HG02798 (cell line): ENCODE measurements around the gene FURIN.
A peak's percentile ranks its signal among the peaks of the same experiment; 100 is the strongest.
"Not testable (repeated sequence)": the region's sequence is repeated elsewhere in the genome, so short reads cannot be mapped to it uniquely, and the experiment has no call there.

ENCODE experiments used
- ATAC-seq: cut with Tn5 transposase; IDR thresholded peaks from one replicate; pipeline ENCODE4 v1.9.1; 2021; ENCODE audit warnings: mild to moderate bottlenecking; ENCODE audit not compliant: unreplicated experiment, poor library complexity

The FURIN gene

DNA sequence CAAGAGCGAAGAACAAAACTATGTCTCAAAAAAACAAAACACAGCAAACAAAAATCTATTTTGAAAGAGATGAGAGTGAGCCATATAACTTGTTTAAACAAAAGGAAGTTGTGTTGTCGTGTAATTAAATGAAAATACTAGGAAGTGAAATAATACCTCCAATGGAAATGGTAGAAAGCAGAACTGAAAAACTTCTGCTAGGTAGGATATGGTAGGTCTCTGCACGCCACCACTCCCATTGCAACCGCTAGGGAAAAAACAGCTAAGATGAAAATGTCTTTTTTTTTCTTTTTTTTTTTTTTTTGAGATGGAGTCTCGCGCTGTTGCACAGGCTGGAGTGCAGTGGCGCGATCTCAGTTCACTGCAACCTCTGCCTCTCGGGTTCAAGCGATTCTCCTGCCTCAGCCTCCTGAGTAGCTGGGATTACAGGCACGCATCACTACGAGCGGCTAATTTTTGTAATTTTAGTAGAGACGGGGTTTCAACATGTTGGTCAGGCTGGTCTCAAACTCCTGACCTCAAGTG is 28.8 kb downstream of the FURIN start:
- not testable (repeated sequence) for ATAC-seq

DNA sequence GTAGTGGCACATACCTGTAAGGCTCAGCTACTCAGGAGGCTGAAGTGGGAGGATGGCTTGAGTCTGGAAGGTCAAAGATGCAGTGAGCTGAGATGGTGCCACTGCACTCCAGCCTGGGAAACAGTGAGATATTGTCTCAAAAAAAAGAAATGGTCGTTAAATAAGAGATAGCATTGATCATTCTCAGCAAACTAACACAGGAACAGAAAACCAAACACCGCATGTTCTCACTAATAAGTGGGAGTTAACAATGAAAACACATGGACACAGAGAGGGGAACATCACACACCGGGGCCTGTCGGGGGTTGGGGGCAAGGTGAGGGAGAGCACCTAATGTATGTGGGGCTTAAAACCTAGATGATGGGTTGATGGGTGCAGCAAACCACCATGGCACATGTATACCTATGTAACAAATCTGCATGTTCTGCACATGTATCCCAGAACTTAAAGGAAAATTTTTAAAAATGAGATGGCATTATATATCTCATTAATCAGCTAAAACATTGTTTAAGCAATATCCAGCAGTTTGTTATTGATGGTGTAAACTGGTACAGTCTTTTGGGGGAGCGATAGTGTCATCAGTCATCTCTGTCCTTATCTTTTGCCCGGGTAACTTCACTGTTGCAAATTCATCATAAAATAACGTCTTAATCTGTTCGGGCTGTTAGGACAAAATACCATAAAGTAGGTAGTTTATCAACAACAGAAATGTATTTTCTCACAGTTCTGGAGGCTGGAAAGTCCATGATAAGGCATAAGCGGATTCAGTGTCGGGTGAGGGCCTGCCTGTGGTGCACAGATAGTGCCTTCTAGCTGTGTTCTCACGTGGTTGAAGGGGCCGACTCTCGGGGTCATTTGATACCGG is 33.0 kb downstream of the FURIN start:
- no peak for ATAC-seq

DNA sequence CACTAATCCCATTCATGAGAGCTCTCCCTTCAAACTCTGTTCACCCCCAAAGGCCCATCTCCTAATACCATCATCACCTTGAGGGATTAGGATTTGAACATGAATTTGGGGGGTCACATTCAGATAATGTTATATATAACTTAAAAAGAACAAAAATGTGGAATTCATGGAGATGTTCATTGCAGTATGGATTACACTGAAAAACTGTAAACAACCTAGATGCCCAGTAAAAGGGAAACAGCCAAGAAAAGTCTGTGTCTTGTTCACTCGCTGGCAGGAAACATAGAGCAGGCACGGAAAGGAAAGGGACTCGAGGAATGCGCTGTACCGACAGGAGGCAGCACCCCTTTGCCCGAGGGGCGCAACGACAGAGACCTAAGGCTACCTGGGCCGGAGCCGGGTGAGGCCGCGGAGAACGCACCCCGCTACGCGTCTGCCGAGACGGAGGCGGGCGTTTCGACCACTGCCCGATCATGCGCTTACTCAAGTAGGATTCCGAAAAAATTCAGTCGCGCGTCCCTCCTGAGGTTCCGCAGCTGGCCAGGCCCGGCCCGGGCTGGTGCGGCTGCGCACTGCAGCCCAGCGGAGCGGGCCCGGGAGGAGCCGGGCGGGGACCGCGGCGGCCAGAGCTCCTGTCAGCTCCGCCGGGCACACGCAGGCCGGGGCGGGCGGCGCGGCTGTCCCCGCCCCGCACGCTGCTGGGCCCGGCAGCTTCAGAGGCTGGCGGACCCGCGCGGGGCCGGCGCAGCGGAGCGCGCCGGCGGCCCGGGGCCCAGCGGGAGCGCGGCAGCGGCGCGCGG is 33.9 kb downstream of the FURIN start:
- peak; percentile 79 for ATAC-seq

DNA sequence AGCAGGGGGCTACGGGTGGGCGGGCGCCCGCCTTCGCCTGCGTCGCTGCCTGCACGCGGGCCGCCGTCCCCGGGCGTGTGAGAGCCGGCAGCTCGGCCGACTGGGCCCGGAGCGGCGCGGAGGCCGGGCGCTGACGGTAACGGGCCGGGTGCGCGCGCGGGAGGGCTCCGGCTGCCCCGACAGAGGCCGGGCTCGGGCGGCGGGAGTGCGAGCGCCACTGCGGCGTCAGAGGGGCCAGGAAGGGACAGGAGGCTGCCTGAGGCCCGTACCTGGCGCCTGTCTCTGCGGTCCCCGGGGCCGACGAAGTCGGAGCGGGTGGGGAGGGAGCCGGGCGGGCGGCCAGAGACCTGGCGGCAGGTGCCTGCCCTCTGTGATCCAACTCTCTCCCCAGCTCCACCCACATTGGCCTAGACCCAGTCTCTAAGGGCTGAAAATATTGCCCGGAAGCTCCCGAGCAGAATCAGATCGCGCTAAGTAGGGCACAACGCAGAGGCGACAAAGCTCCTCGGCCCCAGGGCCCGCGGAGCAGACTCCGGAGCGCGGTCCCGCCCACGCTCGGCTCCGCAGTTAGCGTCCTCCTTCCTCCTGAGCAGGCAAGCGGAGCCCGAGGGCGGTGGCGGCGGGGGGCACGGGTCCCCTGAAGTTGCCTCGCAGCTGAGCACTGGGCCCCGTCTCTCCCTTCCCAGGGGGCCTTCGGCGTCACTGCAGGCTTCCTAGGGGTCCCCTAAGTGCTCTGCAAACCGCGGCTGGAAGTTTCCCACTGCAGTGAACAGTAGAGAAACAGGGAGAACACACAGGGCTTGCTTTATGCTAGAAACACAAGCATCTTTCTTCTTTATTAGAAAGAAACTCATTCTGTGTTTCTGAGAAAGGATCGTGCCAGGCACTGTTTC is 34.7 kb downstream of the FURIN start, which contains the start of gene MAN2A2:
MAN2A2 (plus strand) TSS at position 463 of the 893 bp plus-strand sequence. CDS start 906 bp downstream, outside the sequence.
- peak; percentile 59 for ATAC-seq

DNA sequence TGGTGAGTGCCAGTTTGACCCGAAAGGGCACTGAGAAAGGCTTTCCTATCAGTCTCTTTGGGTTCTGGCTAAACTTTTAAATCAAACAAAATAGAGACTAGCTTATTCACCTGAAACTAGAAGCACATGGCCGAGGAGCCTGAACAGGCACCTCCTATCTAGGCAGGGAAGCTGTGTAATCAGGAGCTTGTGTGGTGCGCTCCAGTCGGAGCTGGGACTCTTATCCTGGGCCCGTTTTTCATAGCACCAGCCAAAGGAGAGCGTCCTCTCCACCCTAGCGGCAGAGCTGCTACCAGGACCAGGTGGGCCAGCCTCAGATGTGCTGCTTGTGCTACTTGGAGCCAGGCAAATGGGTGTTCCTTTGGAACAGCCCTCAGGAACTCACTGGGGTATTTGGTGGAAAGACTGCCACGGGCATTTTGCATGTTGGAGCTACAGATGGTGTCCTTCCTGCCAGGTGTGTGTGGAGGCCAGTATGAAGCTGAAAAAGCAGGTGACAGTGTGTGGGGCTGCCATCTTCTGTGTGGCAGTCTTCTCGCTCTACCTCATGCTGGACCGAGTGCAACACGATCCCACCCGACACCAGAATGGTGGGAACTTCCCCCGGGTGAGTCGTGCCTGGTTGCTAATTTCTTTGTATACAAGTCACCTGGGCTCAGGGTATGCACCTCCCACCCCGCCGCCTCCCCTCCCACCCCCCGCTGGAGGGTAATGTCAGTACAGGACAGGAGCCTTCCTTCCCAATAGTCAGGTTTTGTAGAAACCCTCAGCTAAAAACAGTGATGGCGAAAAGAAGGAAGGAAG is 35.5 kb downstream of the FURIN start:
- ATAC-seq = no peak

DNA sequence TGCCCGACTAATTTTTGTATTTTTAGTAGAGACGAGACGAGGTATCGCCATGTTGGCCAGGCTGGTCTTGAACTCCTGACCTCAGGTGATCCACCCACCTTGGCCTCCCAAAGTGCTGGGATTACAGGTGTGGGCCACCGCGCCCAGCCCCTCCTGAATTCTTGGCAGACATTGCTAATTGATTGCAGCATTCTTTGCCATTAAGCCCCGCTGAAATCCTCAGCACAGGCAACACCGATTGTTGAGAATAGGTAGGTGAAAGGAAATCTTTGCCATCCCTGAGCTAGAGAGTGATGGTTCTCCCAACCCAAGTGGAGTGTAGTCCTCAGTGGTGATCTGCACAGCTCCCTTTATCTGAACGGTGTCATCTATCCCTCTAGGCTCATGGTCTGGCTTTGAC is 36.4 kb downstream of the FURIN start:
- no peak for ATAC-seq

DNA sequence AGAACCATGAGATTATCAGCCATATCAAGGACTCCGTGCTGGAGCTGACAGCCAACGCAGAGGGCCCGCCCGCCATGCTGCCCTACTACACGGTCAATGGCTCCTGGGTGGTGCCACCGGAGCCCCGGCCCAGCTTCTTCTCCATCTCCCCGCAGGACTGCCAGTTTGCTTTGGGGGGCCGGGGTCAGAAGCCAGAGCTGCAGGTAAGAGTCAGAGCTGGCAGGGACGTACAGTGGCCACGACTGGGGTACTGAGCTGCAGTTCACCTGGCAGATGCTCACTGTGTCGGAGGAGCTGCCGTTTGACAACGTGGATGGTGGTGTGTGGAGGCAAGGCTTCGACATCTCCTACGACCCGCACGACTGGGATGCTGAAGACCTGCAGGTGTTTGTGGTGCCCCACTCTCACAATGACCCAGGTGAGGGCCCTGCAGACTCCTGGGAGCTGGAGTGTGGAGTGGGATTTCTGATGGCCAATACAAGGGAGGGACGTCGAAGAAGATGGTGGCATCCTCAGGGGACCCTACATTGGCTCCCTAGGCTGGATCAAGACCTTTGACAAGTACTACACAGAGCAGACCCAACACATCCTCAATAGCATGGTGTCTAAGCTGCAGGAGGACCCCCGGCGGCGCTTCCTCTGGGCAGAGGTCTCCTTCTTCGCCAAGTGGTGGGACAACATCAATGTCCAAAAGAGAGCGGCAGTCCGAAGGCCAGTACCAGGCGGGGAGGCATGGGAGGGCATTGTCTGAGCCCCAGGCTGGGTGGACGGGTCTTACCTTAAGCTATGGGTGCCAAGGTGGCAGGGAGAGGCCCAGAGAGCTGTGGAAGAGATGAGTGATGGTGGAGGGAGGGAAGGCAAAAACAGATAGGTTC is 37.2 kb downstream of the FURIN start:
- ATAC-seq = no peak

DNA sequence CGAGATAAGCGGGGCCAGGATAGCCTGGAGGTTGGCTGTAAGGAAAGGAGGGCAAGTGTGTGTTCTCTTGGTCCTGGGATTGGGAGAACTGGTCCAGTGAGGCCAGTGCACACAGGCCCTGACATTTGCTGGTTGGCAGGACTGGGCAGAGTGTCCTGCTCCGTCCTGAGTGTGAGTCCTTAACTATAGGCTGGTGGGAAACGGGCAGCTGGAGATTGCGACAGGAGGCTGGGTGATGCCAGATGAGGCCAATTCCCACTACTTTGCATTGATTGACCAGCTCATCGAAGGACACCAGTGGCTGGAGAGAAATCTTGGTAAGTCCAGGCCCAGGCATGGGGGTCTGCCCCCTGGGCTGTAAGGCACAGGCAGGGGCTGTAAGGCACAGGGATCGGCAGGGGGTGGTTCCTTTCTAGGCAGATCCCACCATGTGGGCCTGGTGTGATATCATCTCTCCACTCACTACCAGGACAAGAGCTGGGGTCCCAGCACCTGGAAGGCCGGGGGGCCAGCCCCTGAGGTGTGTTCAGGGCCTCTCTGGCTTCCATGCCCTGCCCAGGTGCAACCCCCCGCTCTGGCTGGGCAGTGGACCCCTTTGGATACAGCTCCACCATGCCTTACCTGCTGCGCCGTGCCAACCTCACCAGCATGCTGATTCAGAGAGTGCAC is 37.9 kb downstream of the FURIN start:
- ATAC-seq = no peak

DNA sequence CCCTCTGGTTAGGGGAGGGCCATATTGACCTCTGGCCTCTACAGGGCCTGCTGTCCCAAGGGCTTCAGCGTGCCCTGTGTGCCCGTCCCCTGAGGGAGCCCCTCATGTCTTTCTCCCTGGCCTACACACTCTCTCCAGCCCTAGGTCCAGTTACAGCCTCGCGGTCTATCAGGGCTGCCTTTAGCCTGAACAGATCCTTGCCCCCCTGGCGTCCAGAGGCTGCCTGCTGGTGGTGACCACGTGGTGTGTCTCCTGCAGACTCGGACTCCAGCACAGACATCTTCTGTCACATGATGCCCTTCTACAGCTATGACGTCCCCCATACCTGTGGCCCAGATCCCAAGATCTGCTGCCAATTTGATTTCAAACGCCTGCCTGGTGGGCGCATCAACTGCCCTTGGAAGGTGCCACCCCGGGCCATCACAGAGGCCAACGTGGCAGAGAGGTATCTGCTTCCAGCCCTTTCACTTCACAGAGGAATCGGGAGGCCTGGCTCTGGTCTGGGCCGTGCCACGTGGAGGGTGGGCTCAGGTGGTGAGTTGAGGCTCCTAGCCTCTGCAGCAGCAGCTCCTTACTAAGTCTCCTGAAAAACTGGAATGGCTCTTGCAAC is 38.8 kb downstream of the FURIN start:
- no peak for ATAC-seq

DNA sequence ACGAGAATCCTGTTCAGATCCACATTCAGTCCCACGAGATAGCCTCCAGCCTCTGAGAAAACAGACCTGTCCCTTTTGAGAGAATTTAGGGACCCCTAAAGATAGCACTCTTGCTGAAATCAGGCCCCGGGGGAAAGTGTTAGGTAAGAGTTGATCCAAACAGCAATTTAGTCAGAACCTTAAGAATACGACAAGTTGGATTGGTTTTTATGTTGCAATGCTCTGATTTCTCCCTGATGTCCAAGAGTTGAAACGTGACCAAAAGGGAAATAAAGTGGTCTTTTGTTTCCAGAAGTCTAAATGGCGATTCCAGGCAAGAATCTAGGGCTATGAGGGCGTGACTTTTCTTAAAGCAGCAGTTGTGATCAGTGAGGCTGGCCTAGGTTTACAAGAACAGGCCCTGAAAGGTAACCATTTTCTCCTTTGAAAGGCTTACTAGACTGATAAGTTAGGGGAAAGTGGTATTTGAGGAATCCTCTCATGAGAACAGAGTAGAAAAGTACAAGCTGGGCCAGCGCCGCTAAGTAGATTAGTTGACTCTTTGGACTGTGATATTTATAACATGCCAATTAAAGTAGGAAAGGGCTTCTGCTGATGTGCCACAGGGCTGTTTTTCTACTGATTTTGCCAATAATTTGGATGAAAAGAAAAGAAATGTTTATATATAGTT is 39.6 kb downstream of the FURIN start:
- no peak for ATAC-seq

DNA sequence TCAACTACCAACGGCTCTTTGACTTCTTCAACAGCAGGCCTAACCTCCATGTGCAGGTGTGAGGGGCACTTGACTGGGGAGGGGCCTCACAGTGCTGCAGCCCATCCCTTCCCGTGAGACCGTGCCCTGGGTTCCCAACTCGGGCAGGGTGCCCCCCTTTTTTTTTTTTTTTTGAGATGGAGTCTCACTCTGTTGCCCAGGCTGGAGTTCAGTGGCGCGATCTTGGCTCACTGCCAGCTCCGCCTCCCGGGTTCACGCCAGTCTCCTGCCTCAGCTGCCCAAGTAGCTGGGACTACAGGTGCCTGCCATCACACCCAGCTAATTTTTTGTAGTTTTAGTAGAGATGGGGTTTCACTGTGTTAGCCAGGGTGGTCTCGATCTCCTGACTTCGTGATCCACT is 41.1 kb downstream of the FURIN start:
- ATAC-seq = not testable (repeated sequence)

DNA sequence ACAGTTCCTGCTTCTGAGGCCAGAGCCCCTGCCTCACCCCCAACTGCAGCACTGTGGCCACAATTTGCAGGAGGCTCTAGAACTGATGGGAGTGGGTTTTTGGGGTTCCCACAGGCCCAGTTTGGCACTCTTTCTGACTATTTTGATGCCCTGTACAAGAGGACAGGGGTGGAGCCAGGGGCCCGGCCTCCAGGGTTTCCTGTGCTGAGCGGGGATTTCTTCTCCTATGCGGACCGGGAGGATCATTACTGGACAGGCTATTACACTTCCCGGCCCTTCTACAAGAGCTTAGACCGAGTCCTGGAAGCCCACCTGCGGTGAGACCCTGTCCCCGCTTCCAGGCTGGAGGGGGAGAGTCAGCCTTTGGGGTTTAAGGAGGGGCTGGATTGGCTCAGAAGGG is 41.6 kb downstream of the FURIN start:
- ATAC-seq = no peak

DNA sequence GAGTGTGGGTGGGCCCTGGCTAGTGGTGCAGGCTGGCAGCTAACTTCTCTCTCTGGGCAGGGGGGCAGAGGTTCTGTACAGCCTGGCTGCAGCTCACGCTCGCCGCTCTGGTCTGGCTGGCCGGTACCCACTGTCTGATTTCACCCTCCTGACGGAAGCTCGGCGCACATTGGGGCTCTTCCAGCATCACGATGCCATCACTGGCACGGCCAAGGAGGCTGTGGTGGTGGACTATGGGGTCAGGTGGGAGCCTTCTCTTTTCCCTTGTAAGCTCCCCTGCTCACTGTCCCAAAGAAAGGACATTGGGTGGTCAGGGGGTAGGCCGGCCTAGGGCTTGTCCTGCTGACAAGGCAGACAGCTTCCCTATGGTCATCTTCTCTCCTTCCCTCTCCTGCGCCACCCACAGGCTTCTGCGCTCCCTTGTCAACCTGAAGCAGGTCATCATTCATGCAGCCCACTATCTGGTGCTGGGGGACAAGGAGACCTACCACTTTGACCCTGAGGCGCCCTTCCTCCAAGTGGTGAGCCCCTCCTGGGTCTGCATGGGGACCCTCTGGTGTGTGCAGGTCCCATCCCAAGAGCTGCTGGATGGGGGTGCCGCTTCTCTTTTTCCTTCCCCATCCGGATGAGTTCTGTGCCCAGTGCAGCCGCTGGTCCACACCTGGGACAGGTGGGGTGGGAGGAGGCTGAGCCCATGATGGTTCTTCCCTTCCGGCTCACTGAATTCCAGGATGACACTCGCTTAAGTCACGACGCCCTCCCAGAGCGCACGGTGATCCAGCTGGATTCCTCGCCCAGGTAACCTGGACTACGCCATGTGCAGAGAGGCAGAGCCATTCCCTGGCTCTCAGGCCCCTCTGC is 42.3 kb downstream of the FURIN start:
- ATAC-seq = no peak

DNA sequence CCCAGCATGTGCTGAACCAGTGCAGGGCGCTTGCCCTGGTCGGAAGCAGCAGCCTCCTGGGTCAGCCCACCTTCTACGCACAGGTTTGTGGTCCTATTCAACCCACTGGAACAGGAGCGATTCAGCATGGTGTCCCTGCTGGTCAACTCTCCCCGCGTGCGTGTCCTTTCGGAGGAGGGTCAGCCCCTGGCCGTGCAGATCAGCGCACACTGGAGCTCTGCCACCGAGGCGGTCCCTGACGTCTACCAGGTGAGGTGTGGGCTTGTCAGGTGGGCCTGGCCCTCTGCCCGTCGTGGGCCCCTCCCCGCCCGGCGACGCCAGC is 42.9 kb downstream of the FURIN start:
- ATAC-seq = no peak

DNA sequence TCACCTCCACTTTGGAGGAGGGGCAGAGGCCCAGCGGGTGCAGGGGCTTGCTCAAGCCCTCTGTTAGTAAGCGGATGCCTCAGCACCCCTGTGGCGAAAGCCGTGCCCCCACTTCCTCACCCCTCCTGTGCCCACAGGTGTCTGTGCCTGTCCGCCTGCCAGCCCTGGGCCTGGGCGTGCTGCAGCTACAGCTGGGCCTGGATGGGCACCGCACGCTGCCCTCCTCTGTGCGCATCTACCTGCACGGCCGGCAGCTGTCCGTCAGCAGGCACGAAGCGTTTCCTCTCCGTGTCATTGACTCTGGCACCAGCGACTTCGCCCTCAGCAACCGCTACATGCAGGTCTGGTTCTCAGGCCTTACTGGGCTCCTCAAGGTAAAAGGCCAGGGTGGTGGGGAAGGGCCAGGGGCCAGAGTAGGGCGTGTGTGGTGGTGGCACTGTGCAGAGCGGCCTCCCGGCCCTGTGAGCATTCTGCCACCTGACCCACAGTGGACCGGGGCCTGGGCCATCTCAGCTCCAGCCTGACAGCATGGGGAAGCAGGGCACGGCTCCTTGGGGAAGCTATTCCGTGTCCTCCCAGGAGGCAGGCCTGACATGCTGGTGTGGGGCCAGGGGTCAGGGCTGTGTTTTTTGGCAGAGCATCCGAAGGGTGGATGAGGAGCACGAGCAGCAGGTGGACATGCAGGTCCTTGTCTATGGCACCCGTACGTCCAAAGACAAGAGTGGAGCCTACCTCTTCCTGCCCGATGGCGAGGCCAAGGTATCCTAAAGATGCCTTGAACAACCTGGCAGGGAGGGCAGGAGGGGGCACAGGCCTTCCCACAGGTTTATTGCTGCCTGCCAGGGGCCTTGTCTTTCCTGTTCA is 43.8 kb downstream of the FURIN start:
- ATAC-seq = no peak
